GM18858 (cell line): ENCODE measurements around the gene PANX1.

Source experiments
- ATAC-seq: cut with Tn5 transposase; IDR thresholded peaks from one replicate; pipeline ENCODE4 v1.9.1; 2021; ENCODE audit not compliant: unreplicated experiment

The PANX1 gene

GRCh38 chr11:94184362-94184761 lies 55.7 kb downstream of the PANX1 start:
- ATAC-seq = no peak

GRCh38 chr11:94184846-94185245 lies 56.2 kb downstream of the PANX1 start:
- no peak for ATAC-seq

GRCh38 chr11:94185416-94186084 lies 56.9 kb downstream of the PANX1 start:
- ATAC-seq = no peak

- ATAC-seq = no peak
Observed at GRCh38 chr11:94186342-94187203, 57.9 kb downstream of the PANX1 start.

GRCh38 chr11:94193288-94193687 lies 64.6 kb downstream of the PANX1 start:
- no peak for ATAC-seq

- no peak for ATAC-seq
Observed at GRCh38 chr11:94194712-94195111, 66.1 kb downstream of the PANX1 start.

- no peak for ATAC-seq
Observed at GRCh38 chr11:94196363-94196762, 67.7 kb downstream of the PANX1 start.

- no peak for ATAC-seq
Observed at GRCh38 chr11:94198718-94199117, 70.1 kb downstream of the PANX1 start.

- ATAC-seq = no peak
Observed at GRCh38 chr11:94199136-94200130, 70.8 kb downstream of the PANX1 start.

- ATAC-seq = no peak
Observed at GRCh38 chr11:94201004-94201465, 72.4 kb downstream of the PANX1 start.

- no peak for ATAC-seq
Observed at GRCh38 chr11:94203070-94203469, 74.4 kb downstream of the PANX1 start.

- no peak for ATAC-seq
Observed at GRCh38 chr11:94211261-94211830, 82.7 kb downstream of the PANX1 start.

- ATAC-seq = no peak
Observed at GRCh38 chr11:94212898-94213297, 84.3 kb downstream of the PANX1 start.

GRCh38 chr11:94217705-94218104 lies 89.1 kb downstream of the PANX1 start:
- ATAC-seq = no peak

GRCh38 chr11:94218372-94218771 lies 89.7 kb downstream of the PANX1 start:
- no peak for ATAC-seq

- ATAC-seq = no peak
Observed at GRCh38 chr11:94219771-94220170, 91.1 kb downstream of the PANX1 start.

GRCh38 chr11:94224078-94224477 lies 95.4 kb downstream of the PANX1 start:
- ATAC-seq = no peak
